ENCODE data around the gene RAB17.

RAB17 gene

DNA sequence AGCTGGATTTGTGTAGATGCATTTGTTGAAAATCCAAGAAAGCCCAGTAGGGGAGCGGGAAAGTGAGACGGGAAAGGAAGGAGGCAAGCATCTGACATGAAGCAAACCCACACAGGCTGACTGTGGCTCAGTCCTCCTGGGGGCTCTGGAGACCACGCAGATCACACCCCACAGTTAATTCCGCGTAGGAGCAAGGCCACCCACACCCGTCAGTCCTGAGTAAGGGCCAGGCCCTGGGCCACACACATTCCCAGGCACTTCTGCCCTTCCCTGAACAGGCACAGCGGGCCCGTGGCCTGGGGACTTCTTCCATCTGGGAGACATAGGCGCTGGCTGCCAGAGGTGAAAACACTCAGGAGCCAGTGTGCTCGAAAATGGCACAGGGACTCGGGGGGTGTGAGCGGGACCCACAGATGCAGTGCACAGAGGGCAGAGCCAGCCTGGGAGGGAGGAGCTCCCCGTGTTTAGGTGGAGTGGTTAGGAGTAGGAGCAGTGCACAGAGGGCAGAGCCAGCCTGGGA, 43.6 kb downstream of the RAB17 start:
- DNase-seq = no peak

DNA sequence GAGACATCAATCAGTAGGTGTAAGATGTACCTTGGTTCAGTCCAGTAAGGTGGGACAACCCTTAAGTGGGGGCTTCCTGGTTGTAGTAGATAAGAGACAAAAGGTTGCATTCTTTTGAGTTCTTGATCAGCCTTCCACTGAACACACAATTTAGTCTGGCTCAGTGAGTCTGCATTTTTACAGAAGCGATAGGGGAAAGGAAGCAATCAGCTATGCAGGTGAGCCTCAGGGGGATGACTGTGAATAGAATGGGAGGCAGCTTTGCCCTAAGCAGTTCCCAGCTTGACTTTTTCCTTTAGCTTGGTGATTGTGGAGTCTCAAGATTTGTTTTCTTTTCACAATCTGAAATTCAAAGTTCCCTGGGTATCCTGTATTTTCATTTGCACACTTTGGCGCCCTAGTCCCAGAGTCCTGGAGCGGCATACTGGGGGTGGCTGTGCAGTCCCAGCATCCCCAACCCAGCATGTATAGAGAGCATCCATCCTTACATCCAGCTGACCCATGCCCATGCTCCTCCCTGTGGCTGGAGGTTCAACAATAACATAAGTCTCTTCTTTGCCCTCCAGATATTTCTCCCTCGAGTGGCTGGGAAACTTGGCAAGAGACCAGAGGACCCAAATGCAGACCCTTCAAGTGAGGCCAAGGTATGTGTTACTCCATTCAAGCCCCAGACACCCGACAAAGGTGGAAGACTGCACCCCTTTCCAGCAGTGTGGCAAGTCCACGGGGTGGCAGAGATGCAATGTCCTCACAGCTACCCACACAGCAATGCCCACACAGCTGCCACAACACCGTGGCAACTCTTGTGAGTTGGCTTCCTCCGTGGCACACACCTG, 44.3 kb downstream of the RAB17 start:
- TF ChIP-seq EZH2phosphoT487 (IDR thresholded peaks at IDR 0.05; ENCODE audit: low read length) (no peak), EZH2 (optimal IDR thresholded peaks at IDR 0.05; ENCODE audit: low read depth, low read length) (no peak)
- TF ChIP-seq, protein P1, sequence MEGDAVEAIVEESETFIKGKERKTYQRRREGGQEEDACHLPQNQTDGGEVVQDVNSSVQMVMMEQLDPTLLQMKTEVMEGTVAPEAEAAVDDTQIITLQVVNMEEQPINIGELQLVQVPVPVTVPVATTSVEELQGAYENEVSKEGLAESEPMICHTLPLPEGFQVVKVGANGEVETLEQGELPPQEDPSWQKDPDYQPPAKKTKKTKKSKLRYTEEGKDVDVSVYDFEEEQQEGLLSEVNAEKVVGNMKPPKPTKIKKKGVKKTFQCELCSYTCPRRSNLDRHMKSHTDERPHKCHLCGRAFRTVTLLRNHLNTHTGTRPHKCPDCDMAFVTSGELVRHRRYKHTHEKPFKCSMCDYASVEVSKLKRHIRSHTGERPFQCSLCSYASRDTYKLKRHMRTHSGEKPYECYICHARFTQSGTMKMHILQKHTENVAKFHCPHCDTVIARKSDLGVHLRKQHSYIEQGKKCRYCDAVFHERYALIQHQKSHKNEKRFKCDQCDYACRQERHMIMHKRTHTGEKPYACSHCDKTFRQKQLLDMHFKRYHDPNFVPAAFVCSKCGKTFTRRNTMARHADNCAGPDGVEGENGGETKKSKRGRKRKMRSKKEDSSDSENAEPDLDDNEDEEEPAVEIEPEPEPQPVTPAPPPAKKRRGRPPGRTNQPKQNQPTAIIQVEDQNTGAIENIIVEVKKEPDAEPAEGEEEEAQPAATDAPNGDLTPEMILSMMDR (IDR thresholded peaks at IDR 0.05; ENCODE audit: low read length) = no peak
- Histone ChIP-seq H3K36me3 (replicated peaks; ENCODE audit: insufficient read depth, low read length) (no peaks in the 10 kb centered on the region), H3K9me2 (replicated peaks; ENCODE audit: insufficient read depth, low read length) (no peaks in the 10 kb centered on the region), H4K20me1 (ENCODE audit: insufficient read depth, low read length) (no peaks in the 10 kb centered on the region), H3F3A (ENCODE audit: insufficient read depth, low read length) (no peaks in the 10 kb centered on the region), H3K79me2 (ENCODE audit: low read length) (no peaks in the 10 kb centered on the region), H3K27ac (ENCODE audit: low read length) (no peak overlapping the region), H3K4me1 (ENCODE audit: low read length) (no peaks in the 10 kb centered on the region), H3K9ac (ENCODE audit: low read length) (no peak overlapping the region), H2AFZ (ENCODE audit: low read length) (no peak overlapping the region), H3K4me2 (ENCODE audit: low read depth, low read length) (no peak overlapping the region), H3K9me3 (replicated peaks; ENCODE audit: insufficient read depth, low read length) (no peaks in the 10 kb centered on the region), H3K4me3 (ENCODE audit: low read length) (no peak overlapping the region), H3K27me3 (replicated peaks; ENCODE audit: insufficient read depth, low read length) (no peaks in the 10 kb centered on the region)
- no peak for DNase-seq

More for the DNA sequence above, 43.6 kb downstream of the RAB17 start:
- no peaks in the 10 kb centered on the region for H3K36me3 ChIP-seq (replicated peaks; ENCODE audit: insufficient read depth, low read length)
- H3K4me1 ChIP-seq (ENCODE audit: low read length) = no peaks in the 10 kb centered on the region
- H3K27ac ChIP-seq (ENCODE audit: low read length) = no peak overlapping the region
- no peaks in the 10 kb centered on the region for H3K9me3 ChIP-seq (replicated peaks; ENCODE audit: insufficient read depth, low read length)
- H3K9me2 ChIP-seq (replicated peaks; ENCODE audit: insufficient read depth, low read length) = no peaks in the 10 kb centered on the region
- no peaks in the 10 kb centered on the region for H3K27me3 ChIP-seq (replicated peaks; ENCODE audit: insufficient read depth, low read length)
- H3K9ac ChIP-seq (ENCODE audit: low read length) = no peak overlapping the region
- H3K4me2 ChIP-seq (ENCODE audit: low read depth, low read length) = no peak overlapping the region
- H4K20me1 ChIP-seq (ENCODE audit: insufficient read depth, low read length) = no peaks in the 10 kb centered on the region
- no peak overlapping the region for H2AFZ ChIP-seq (ENCODE audit: low read length)
- no peak overlapping the region for H3K4me3 ChIP-seq (ENCODE audit: low read length)
- no peaks in the 10 kb centered on the region for H3F3A ChIP-seq (ENCODE audit: insufficient read depth, low read length)
- TF ChIP-seq EZH2 (optimal IDR thresholded peaks at IDR 0.05; ENCODE audit: low read depth, low read length) (no peak), EZH2phosphoT487 (IDR thresholded peaks at IDR 0.05; ENCODE audit: low read length) (no peak)
- TF ChIP-seq, protein P1 (IDR thresholded peaks at IDR 0.05; ENCODE audit: low read length) = no peak
- no peaks in the 10 kb centered on the region for H3K79me2 ChIP-seq (ENCODE audit: low read length)

DNA sequence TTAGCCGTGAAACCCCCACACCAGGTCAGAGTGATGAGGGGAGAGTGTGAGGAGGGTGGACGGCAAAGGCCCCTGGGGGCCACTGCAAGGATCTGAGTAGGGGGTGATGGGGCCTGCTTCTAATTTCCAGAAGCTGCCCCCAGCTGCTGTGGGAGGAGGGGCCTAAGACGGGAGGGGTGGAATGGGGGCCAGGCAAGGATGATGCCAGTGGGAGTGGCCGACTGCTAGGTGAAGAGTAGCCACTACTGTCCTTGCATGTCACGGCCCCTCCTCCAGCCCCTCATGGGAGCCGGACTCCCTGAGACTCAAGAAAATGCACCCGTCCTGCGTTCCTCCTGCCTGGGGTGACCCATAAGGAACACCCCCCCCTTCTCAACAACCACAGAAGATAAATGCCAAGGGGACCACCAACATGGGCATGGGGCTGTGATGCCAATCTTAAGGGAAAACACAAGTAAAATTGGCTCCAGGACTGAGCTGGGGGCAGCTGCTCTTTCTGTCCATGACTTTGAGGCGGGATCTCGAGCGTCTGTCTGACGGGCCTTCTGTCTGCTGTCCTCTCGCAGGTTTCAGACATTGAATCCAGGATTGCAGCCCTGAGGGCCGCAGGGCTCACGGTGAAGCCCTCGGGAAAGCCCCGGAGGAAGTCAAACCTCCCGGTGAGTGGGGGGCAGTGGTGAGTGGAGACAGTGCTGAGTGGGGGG, 48.4 kb downstream of the RAB17 start:
- Histone ChIP-seq H3K27ac (ENCODE audit: low read length) (no peak overlapping the region), H4K20me1 (ENCODE audit: insufficient read depth, low read length) (no peaks in the 10 kb centered on the region), H2AFZ (ENCODE audit: low read length) (no peak overlapping the region), H3K9me2 (replicated peaks; ENCODE audit: insufficient read depth, low read length) (no peaks in the 10 kb centered on the region), H3K79me2 (ENCODE audit: low read length) (no peaks in the 10 kb centered on the region), H3F3A (ENCODE audit: insufficient read depth, low read length) (no peaks in the 10 kb centered on the region), H3K4me1 (ENCODE audit: low read length) (no peaks in the 10 kb centered on the region), H3K9ac (ENCODE audit: low read length) (no peak overlapping the region), H3K36me3 (replicated peaks; ENCODE audit: insufficient read depth, low read length) (no peaks in the 10 kb centered on the region), H3K27me3 (replicated peaks; ENCODE audit: insufficient read depth, low read length) (no peaks in the 10 kb centered on the region), H3K4me2 (ENCODE audit: low read depth, low read length) (no peak overlapping the region), H3K4me3 (ENCODE audit: low read length) (no peak overlapping the region), H3K9me3 (replicated peaks; ENCODE audit: insufficient read depth, low read length) (no peaks in the 10 kb centered on the region)
- TF ChIP-seq EZH2 (optimal IDR thresholded peaks at IDR 0.05; ENCODE audit: low read depth, low read length) = no peak
- TF ChIP-seq, protein P1 (IDR thresholded peaks at IDR 0.05; ENCODE audit: low read length) = no peak
- no peak for DNase-seq
